GM18907 (cell line): ENCODE results near the gene LGALS14.

Source experiments
- ATAC-seq: cut with Tn5 transposase; IDR thresholded peaks from one replicate; pipeline ENCODE4 v1.9.1; 2021; ENCODE audit warnings: mild to moderate bottlenecking, moderate library complexity; ENCODE audit not compliant: unreplicated experiment

The LGALS14 gene

DNA sequence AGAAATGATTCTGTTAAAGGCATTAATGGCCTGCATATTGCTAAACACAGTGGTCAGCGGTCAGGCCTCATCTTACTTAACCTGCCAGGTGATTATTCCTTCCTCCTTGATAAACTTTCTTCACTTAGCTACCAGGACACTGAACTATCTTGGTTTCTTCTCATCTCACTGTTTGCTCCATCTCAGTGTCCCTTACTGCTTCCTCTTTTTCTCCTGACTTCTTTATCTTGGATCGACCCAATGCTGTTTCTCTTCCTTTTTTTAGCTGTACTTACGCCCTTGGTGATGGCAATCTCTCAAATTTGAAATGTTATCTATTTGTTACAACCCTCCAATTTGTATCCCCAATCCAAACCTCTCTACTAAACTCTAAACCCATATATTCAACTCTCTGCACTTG is 41.4 kb downstream of the LGALS14 start:
- ATAC-seq = no peak

DNA sequence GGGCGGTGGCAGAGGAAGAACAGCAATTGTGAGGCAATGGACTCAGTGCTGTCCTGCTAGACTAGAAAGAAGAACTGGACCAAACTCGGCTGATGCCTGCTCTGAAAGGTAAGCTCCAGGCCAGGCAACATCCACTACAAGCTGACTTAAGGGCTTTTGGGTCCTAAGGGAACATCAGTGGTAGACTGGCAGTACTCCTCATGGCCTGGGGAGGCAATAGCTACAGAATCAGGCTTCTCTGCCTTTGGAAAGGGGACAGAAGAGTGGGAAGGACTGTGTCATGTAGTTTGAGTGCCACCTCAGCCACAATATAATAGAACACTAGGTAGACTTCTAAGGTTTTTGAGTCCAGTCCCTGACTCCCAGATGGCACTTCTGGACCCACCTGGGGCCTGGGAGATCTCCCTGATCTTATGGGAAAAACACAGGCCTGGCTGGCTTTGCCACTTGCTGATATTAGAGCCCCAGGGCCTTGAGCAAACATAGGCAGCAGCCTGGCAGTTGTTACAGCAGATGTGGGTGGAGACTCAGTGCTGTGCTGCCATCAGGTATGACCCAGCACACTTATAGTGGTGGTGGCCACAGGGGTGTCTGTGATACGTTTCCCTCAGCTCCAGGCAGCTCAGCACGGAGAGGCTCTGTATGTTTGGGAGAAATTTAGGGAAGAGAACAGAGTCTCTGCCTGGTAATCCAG is 42.7 kb downstream of the LGALS14 start:
- no peak for ATAC-seq

DNA sequence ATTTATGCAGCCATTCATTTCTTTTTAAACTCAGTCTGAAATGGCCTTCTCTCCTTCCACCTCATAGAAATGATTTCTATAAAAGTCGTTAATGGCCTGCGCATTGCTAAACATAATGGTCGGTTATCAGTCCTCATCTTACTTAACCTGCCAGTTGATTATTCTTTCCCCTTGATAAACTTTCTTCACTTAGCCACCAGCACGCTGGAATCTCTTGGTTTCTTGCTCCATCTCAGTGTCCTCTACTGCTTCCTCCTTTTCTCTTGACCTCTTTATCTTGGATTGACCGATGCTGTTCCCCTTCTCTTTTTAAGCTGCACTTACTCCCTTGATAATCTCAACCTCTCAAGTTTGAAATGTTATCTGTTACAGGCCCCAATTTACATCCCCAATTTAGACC is 45.7 kb downstream of the LGALS14 start:
- ATAC-seq = no peak

DNA sequence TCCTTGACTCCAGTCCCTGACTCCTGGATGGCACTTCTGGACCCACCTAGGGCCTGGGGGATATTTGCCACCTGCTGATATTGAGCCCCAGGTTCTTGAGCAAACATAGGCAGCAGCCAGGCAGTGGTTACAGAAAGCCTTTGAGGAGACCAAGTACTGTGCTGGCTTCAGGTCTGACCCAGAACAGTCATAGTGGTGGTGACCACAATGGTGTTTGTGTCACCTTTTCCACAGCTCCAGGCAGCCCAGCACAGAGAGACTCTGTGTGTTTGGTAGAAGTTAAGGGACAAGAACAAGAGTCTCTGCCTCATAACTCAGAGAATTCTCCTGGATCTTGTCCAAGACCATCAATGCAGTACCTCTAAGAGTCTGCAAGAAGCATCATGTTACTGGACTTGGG is 48.1 kb downstream of the LGALS14 start:
- no peak for ATAC-seq

DNA sequence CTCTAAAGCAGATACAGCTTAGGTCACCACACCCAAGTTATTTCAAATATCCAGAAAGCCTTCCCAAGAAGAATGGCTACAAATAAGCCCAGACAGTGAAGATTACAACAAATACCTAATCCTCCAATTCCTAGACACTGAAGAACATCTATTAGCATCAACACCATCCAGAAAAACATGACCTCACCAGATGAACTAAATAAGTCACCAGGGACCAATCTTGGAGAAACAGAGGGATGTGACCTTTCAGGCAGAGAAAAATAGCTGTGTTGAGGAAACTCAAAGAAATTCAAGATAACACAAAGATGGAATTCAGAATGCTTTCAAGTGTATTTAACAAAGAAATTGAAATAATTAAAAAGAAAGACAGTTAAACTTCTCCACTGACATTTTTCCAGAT is 48.5 kb downstream of the LGALS14 start:
- no peak for ATAC-seq

DNA sequence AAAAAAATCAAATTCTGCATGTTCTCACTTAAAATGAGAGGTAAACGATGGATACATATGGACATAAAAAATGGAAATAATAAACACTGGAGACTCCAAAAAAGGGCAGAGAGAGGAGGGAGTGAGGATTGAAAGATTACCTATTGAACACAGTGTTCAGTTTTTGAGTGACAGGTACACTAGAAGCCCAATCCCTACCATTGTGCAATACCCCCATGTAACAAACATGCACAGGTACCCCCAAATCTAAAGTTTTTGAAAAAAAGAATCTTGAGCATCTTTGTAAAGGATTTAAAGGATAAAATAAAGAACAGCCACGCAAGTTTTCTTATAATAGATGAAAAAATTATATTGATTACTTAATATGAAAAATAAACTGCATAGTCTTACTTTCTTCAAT is 50.3 kb downstream of the LGALS14 start:
- ATAC-seq = no peak

DNA sequence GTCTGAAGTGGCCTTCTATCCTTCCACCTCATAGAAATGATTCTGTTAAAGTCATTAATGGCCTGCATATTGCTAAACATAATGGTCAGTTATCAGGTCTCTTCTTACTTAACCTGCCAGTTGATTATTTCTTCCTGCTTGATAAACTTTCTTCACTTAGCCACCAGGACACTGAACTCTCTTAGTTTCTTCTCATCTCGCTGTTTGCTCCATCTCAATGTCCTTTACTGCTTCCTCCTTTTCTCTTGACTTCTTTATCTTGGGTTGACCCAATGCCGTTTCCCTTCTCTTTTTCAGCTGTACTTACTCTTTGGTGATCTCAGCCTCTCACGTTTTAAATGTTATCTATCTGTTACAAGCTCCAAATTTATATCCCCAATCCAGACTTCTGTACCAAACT is 50.7 kb downstream of the LGALS14 start:
- no peak for ATAC-seq
